Activated naive CD4-positive, alpha-beta T cell treated with Interleukin-2 at 50 U/mL for 16 hours (primary cell): ENCODE results near the gene PRSS23.
"Not testable (repeated sequence)": the region's sequence is repeated elsewhere in the genome, so short reads cannot be mapped to it uniquely, and the experiment has no call there.

Experiments used
- DNase-seq: peaks from one replicate; pipeline ENCODE4 v3.0.0-alpha.2; 2020

The PRSS23 gene

GRCh38 chr11:86815726-86816125 is 15.4 kb downstream of the PRSS23 start:
- no peak for DNase-seq

GRCh38 chr11:86816251-86816726 is 15.9 kb downstream of the PRSS23 start:
- no peak for DNase-seq

- DNase-seq: no peak
Observed at GRCh38 chr11:86818462-86819192, 18.3 kb downstream of the PRSS23 start.

- not testable (repeated sequence) for DNase-seq
Observed at GRCh38 chr11:86824139-86824538, 23.8 kb downstream of the PRSS23 start.

GRCh38 chr11:86834376-86834775 is 34.0 kb downstream of the PRSS23 start:
- DNase-seq: not testable (repeated sequence)

- not testable (repeated sequence) for DNase-seq
Observed at GRCh38 chr11:86844762-86845508, 44.6 kb downstream of the PRSS23 start.

GRCh38 chr11:86848132-86848531 is 47.8 kb downstream of the PRSS23 start:
- DNase-seq: no peak

GRCh38 chr11:86849679-86850078 is 49.3 kb downstream of the PRSS23 start:
- no peak for DNase-seq
